GM23248 (cell line): ENCODE results near the gene GHRH.

ENCODE experiments used
- EZH2 ChIP-seq: fragments of 200-600 bp; sonication (generic); IDR thresholded peaks from 2 replicates; pipeline ENCODE4 v1.6.1; 2018; ENCODE audit warnings: antibody characterized with exemption, mild to moderate bottlenecking; ENCODE audit not compliant: insufficient read depth, poor library complexity, severe bottlenecking
- EZH2phosphoT487 ChIP-seq: fragments of 200-600 bp; sonication (generic); IDR thresholded peaks from 2 replicates; pipeline ENCODE4 v1.6.1; 2018; ENCODE audit warnings: antibody characterized with exemption, moderate library complexity, mild to moderate bottlenecking, low read depth; ENCODE audit not compliant: insufficient read depth

DNA sequence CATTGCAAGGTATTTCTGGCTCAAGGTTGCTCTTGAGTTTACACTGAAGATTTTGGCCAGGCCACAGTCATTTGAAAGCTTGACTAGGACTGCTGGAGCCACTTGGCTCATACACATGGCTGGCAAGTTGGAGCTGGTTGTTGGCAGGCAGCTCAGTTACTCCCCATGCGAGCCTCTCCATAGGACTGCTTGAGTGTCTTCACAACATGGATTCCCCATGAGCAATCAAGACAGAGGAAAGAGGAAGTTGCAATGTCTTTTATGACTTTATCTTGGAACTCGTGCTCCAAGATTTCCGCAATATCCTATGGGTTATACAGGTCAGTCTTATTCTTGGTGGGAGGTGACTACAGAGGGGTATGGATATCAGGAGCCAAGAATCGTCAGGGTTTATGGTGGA, 26.5 kb upstream of the GHRH start:
- TF ChIP-seq EZH2 (no peak), EZH2phosphoT487 (no peak)
